GM23338 (cell line): Measurements from ENCODE around the gene GALNT14. TPM values are rescaled to one million over a fixed set of nuclear protein-coding genes. Genes with fewer than 3 reads are reported as not detected.
A peak's percentile ranks its signal among the peaks of the same experiment; 100 is the strongest.

Experiments used
- ATAC-seq: fragments of 200-7000 bp; cut with Tn5 transposase; 3 replicates; pipeline ENCODE4 v1.9.1; 2020
- DNase-seq: peaks from one replicate; pipeline ENCODE4 v3.0.0-alpha.2; 2015; ENCODE audit warnings: low spot score
- H2AFZ ChIP-seq: fragments of 200-600 bp; sonication (generic); 2 replicates; pipeline ENCODE4 v1.8.0; 2016; ENCODE audit warnings: antibody characterized with exemption, mild to moderate bottlenecking, moderate library complexity
- H3F3A ChIP-seq: fragments of 200-600 bp; sonication (generic); replicated peaks from 2 replicates; pipeline ENCODE4 v1.8.0; 2017; ENCODE audit warnings: antibody characterized with exemption, mixed run types, low read depth
- H3K27ac ChIP-seq: fragments of 200-600 bp; sonication (generic); 2 replicates; pipeline ENCODE4 v1.6.1; 2016; ENCODE audit warnings: low read depth
- H3K27me3 ChIP-seq: fragments of 200-600 bp; sonication (generic); 2 replicates; pipeline ENCODE4 v1.8.0; 2016; ENCODE audit warnings: mild to moderate bottlenecking, mixed run types, moderate library complexity; ENCODE audit not compliant: insufficient read depth
- H3K36me3 ChIP-seq: fragments of 200-600 bp; sonication (generic); 2 replicates; pipeline ENCODE4 v1.8.0; 2016; ENCODE audit warnings: mild to moderate bottlenecking; ENCODE audit not compliant: insufficient read depth
- H3K4me1 ChIP-seq: fragments of 200-600 bp; sonication (generic); 2 replicates; pipeline ENCODE4 v1.8.0; 2016; ENCODE audit warnings: mild to moderate bottlenecking, moderate library complexity; ENCODE audit not compliant: insufficient read depth
- H3K4me2 ChIP-seq: fragments of 200-600 bp; sonication (generic); 2 replicates; pipeline ENCODE4 v1.7.1; 2017; ENCODE audit warnings: mixed run types
- H3K4me3 ChIP-seq: fragments of 200-600 bp; sonication (generic); 2 replicates; pipeline ENCODE4 v1.6.1; 2016; ENCODE audit warnings: mixed run types
- H3K79me2 ChIP-seq: fragments of 200-600 bp; sonication (generic); replicated peaks from 2 replicates; pipeline ENCODE4 v1.8.0; 2017; ENCODE audit warnings: mild to moderate bottlenecking; ENCODE audit not compliant: insufficient read depth
- H3K9me2 ChIP-seq: fragments of 200-600 bp; sonication (generic); 2 replicates; pipeline ENCODE4 v1.8.0; 2017; ENCODE audit not compliant: insufficient read depth
- H4K20me1 ChIP-seq: fragments of 200-600 bp; sonication (generic); replicated peaks from 2 replicates; pipeline ENCODE4 v1.8.0; 2017; ENCODE audit warnings: mild to moderate bottlenecking; ENCODE audit not compliant: insufficient read depth
- H3K27ac Mint-ChIP-seq: 2 replicates; pipeline ENCODE4 v1.8.0; 2020; ENCODE audit warnings: inconsistent platforms, mild to moderate bottlenecking, moderate library complexity, mixed read lengths
- H3K27me3 Mint-ChIP-seq: 3 replicates; pipeline ENCODE4 v1.8.0; 2022; ENCODE audit warnings: low read depth, mild to moderate bottlenecking, moderate library complexity, mixed read lengths, inconsistent platforms; ENCODE audit not compliant: insufficient read depth, poor library complexity
- H3K36me3 Mint-ChIP-seq: 3 replicates; pipeline ENCODE4 v1.8.0; 2021; ENCODE audit warnings: low read depth, mild to moderate bottlenecking, inconsistent platforms, moderate library complexity, mixed read lengths
- H3K4me1 Mint-ChIP-seq: 3 replicates; pipeline ENCODE4 v1.8.0; 2020; ENCODE audit warnings: mild to moderate bottlenecking, inconsistent platforms, mixed read lengths
- H3K4me3 Mint-ChIP-seq: 3 replicates; pipeline ENCODE4 v1.8.0; 2021; ENCODE audit warnings: moderate library complexity, mild to moderate bottlenecking, inconsistent platforms, mixed read lengths
- H3K9me3 Mint-ChIP-seq: 3 replicates; pipeline ENCODE4 v1.8.0; 2020; ENCODE audit warnings: moderate library complexity, mild to moderate bottlenecking, inconsistent platforms, mixed read lengths
- CREB1 ChIP-seq: fragments of 250-450 bp; sonication (Bioruptor Pico); IDR thresholded peaks from 2 replicates; pipeline ENCODE4 v1.5.0; 2020; ENCODE audit warnings: low read depth, mild to moderate bottlenecking, moderate library complexity
- EZH2 ChIP-seq: fragments of 200-600 bp; sonication (generic); IDR thresholded peaks from one replicate; pipeline ENCODE4 v1.8.0; 2017; ENCODE audit warnings: antibody characterized with exemption, mild to moderate bottlenecking, low read depth; ENCODE audit not compliant: unreplicated experiment
- JUNB ChIP-seq: IDR thresholded peaks from one replicate; pipeline ENCODE4 v1.6.1; 2016; ENCODE audit warnings: antibody characterized with exemption; ENCODE audit not compliant: unreplicated experiment
- NANOG ChIP-seq: IDR thresholded peaks from 2 replicates; pipeline ENCODE4 v1.6.1; 2016; ENCODE audit warnings: antibody characterized with exemption, borderline replicate concordance
- ZNF331 ChIP-seq: fragments of 250-450 bp; sonication (Bioruptor Pico); IDR thresholded peaks from 2 replicates; pipeline ENCODE4 v1.5.0; 2020; ENCODE audit warnings: low read depth, mild to moderate bottlenecking, moderate library complexity
- polyA plus RNA-seq: library from polyadenylated mRNA; unstranded; fragments of >200 nt; fragmentation: Nextera tagmentation; extraction: Ambion mirVana; gene quantifications from 2 replicates; pipeline ENCODE4 v1.2.1, GENCODE V29; 2016
- total RNA-seq: library from RNA; depleted of rRNA; stranded (reverse); fragments of >200 nt; shearing (Covaris generic); gene quantifications from 2 replicates; pipeline ENCODE4 v1.2.3, GENCODE V29; 2014
- TF ChIP-seq, protein P1 (sequence below), 2 experiments: fragments of 200-600 bp in 1 of 2; sonication (generic) in 1 of 2; conservative IDR thresholded peaks; 2 replicates each; pipeline versions ENCODE4 v1.5.1 to v1.6.1; 2016 to 2017; ENCODE audit warnings: antibody characterized with exemption in 2 of 2, low read depth in 2 of 2, mild to moderate bottlenecking in 2 of 2, moderate library complexity in 1 of 2
- TF ChIP-seq, protein P2 (sequence below): IDR thresholded peaks from 2 replicates; pipeline ENCODE4 v1.6.1; 2016; ENCODE audit warnings: antibody characterized with exemption
- TF ChIP-seq, protein P3 (sequence below): IDR thresholded peaks from one replicate; pipeline ENCODE4 v1.6.1; 2018; ENCODE audit warnings: antibody characterized with exemption; ENCODE audit not compliant: unreplicated experiment
- TF ChIP-seq, protein P4 (sequence below): fragments of 250-450 bp; sonication (Bioruptor Pico); IDR thresholded peaks from 2 replicates; pipeline ENCODE4 v1.5.0; 2020; ENCODE audit warnings: mild to moderate bottlenecking, moderate library complexity

Gene GALNT14
- total and polyA plus RNA-seq, 2 experiments from 2014 or later = 5.4 to 7.7 TPM

DNA sequence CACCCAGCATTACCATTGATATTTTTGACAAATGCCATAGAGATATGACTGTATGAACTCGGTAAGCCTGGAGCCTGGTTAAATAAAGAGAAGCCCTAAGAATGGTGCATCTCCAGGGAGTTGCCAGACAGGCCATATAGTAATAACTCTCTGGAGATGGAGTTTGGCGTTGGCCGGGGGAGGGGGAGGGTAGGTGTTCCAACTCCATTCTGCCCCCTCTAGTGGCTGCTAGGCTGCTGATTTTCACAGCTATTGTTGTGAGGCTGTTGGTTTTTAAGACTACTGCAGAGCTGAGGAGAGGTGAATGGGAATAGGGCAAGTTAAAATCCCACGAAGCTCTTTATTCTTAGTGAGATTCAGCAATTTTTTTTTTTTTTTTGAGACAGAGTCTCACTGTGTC lies 99.9 kb downstream of the GALNT14 start:
- Mint-ChIP-seq H3K9me3 (peaks cover 21% of the 10 kb centered on the region), H3K27ac (no peak overlapping the region), H3K4me1 (no peaks in the 10 kb centered on the region), H3K27me3 (peaks cover 2% of the 10 kb centered on the region), H3K36me3 (no peaks in the 10 kb centered on the region; the same call in 2 of the 3 replicates), H3K4me3 (no peak overlapping the region)
- Histone ChIP-seq H3K79me2 (no peaks in the 10 kb centered on the region), H3K4me2 (no peak overlapping the region), H3K27me3 (no peaks in the 10 kb centered on the region), H3K36me3 (no peaks in the 10 kb centered on the region), H3K27ac (no peak overlapping the region), H3K4me1 (peaks cover 14% of the 10 kb centered on the region; the same call in 1 of the 2 replicates), H3F3A (no peaks in the 10 kb centered on the region), H3K4me3 (no peak overlapping the region), H4K20me1 (no peaks in the 10 kb centered on the region), H2AFZ (no peak overlapping the region), H3K9me2 (peaks cover 10% of the 10 kb centered on the region; the same call in 1 of the 2 replicates)
- ATAC-seq (peak; percentile 83), DNase-seq (peak; percentile 90)
- TF ChIP-seq, protein P1, sequence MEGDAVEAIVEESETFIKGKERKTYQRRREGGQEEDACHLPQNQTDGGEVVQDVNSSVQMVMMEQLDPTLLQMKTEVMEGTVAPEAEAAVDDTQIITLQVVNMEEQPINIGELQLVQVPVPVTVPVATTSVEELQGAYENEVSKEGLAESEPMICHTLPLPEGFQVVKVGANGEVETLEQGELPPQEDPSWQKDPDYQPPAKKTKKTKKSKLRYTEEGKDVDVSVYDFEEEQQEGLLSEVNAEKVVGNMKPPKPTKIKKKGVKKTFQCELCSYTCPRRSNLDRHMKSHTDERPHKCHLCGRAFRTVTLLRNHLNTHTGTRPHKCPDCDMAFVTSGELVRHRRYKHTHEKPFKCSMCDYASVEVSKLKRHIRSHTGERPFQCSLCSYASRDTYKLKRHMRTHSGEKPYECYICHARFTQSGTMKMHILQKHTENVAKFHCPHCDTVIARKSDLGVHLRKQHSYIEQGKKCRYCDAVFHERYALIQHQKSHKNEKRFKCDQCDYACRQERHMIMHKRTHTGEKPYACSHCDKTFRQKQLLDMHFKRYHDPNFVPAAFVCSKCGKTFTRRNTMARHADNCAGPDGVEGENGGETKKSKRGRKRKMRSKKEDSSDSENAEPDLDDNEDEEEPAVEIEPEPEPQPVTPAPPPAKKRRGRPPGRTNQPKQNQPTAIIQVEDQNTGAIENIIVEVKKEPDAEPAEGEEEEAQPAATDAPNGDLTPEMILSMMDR (conservative IDR thresholded peaks at IDR 0.05; ENCODE audit: low read depth in 2 of 2) = peak; percentile 66 to 72
- TF ChIP-seq ZNF331 = no peak

DNA sequence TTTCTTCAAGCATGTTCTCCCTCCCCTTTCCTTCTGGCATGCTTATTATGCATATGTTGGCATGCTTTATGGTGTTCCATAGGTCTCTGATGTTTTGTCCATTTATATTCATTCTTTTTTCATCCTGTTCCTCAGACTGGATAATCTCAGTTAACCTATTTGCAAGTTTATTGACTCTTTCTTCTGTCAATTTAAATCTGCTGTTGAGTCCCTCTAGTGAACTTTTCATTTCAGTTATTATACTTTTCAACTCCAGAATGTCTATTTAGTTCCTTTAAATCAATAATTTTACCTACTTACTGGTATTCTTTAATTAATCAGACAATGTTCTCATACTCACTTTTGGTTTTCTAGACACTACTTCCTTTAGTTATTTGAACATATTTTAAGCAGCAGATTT lies 101.2 kb downstream of the GALNT14 start:
- H3K9me3 Mint-ChIP-seq = peaks cover 21% of the 10 kb centered on the region
- H3K4me3 Mint-ChIP-seq = no peak overlapping the region
- TF ChIP-seq EZH2 = no peak
- no peak for TF ChIP-seq ZNF331
- TF ChIP-seq NANOG = no peak
- TF ChIP-seq, protein P2, sequence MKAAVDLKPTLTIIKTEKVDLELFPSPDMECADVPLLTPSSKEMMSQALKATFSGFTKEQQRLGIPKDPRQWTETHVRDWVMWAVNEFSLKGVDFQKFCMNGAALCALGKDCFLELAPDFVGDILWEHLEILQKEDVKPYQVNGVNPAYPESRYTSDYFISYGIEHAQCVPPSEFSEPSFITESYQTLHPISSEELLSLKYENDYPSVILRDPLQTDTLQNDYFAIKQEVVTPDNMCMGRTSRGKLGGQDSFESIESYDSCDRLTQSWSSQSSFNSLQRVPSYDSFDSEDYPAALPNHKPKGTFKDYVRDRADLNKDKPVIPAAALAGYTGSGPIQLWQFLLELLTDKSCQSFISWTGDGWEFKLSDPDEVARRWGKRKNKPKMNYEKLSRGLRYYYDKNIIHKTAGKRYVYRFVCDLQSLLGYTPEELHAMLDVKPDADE = no peak
- no peak for TF ChIP-seq CREB1 (CRISPR knock-in tag)
- TF ChIP-seq JUNB = no peak
- TF ChIP-seq, protein P3, sequence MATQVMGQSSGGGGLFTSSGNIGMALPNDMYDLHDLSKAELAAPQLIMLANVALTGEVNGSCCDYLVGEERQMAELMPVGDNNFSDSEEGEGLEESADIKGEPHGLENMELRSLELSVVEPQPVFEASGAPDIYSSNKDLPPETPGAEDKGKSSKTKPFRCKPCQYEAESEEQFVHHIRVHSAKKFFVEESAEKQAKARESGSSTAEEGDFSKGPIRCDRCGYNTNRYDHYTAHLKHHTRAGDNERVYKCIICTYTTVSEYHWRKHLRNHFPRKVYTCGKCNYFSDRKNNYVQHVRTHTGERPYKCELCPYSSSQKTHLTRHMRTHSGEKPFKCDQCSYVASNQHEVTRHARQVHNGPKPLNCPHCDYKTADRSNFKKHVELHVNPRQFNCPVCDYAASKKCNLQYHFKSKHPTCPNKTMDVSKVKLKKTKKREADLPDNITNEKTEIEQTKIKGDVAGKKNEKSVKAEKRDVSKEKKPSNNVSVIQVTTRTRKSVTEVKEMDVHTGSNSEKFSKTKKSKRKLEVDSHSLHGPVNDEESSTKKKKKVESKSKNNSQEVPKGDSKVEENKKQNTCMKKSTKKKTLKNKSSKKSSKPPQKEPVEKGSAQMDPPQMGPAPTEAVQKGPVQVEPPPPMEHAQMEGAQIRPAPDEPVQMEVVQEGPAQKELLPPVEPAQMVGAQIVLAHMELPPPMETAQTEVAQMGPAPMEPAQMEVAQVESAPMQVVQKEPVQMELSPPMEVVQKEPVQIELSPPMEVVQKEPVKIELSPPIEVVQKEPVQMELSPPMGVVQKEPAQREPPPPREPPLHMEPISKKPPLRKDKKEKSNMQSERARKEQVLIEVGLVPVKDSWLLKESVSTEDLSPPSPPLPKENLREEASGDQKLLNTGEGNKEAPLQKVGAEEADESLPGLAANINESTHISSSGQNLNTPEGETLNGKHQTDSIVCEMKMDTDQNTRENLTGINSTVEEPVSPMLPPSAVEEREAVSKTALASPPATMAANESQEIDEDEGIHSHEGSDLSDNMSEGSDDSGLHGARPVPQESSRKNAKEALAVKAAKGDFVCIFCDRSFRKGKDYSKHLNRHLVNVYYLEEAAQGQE = no peak
- TF ChIP-seq, protein P4, sequence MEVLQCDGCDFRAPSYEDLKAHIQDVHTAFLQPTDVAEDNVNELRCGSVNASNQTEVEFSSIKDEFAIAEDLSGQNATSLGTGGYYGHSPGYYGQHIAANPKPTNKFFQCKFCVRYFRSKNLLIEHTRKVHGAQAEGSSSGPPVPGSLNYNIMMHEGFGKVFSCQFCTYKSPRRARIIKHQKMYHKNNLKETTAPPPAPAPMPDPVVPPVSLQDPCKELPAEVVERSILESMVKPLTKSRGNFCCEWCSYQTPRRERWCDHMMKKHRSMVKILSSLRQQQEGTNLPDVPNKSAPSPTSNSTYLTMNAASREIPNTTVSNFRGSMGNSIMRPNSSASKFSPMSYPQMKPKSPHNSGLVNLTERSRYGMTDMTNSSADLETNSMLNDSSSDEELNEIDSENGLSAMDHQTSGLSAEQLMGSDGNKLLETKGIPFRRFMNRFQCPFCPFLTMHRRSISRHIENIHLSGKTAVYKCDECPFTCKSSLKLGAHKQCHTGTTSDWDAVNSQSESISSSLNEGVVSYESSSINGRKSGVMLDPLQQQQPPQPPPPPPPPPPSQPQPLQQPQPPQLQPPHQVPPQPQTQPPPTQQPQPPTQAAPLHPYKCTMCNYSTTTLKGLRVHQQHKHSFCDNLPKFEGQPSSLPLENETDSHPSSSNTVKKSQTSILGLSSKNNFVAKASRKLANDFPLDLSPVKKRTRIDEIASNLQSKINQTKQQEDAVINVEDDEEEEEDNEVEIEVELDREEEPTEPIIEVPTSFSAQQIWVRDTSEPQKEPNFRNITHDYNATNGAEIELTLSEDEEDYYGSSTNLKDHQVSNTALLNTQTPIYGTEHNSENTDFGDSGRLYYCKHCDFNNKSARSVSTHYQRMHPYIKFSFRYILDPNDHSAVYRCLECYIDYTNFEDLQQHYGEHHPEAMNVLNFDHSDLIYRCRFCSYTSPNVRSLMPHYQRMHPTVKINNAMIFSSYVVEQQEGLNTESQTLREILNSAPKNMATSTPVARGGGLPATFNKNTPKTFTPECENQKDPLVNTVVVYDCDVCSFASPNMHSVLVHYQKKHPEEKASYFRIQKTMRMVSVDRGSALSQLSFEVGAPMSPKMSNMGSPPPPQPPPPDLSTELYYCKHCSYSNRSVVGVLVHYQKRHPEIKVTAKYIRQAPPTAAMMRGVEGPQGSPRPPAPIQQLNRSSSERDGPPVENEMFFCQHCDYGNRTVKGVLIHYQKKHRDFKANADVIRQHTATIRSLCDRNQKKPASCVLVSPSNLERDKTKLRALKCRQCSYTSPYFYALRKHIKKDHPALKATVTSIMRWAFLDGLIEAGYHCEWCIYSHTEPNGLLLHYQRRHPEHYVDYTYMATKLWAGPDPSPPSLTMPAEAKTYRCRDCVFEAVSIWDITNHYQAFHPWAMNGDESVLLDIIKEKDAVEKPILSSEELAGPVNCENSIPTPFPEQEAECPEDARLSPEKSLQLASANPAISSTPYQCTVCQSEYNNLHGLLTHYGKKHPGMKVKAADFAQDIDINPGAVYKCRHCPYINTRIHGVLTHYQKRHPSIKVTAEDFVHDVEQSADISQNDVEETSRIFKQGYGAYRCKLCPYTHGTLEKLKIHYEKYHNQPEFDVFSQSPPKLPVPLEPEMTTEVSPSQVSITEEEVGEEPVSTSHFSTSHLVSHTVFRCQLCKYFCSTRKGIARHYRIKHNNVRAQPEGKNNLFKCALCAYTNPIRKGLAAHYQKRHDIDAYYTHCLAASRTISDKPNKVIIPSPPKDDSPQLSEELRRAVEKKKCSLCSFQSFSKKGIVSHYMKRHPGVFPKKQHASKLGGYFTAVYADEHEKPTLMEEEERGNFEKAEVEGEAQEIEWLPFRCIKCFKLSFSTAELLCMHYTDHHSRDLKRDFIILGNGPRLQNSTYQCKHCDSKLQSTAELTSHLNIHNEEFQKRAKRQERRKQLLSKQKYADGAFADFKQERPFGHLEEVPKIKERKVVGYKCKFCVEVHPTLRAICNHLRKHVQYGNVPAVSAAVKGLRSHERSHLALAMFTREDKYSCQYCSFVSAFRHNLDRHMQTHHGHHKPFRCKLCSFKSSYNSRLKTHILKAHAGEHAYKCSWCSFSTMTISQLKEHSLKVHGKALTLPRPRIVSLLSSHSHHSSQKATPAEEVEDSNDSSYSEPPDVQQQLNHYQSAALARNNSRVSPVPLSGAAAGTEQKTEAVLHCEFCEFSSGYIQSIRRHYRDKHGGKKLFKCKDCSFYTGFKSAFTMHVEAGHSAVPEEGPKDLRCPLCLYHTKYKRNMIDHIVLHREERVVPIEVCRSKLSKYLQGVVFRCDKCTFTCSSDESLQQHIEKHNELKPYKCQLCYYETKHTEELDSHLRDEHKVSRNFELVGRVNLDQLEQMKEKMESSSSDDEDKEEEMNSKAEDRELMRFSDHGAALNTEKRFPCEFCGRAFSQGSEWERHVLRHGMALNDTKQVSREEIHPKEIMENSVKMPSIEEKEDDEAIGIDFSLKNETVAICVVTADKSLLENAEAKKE = no peak

More for the DNA sequence above, 101.2 kb downstream of the GALNT14 start:
- no peaks in the 10 kb centered on the region for H3F3A ChIP-seq
- H3K79me2 ChIP-seq = no peaks in the 10 kb centered on the region
- ATAC-seq = no peak
- H2AFZ ChIP-seq = no peak overlapping the region
- H3K36me3 ChIP-seq = no peaks in the 10 kb centered on the region
- peaks cover 6% of the 10 kb centered on the region; the same call in 1 of the 2 replicates for H3K9me2 ChIP-seq
- no peaks in the 10 kb centered on the region; the same call in 2 of the 3 replicates for H3K36me3 Mint-ChIP-seq
- no peak overlapping the region for H3K27ac Mint-ChIP-seq
- H3K27me3 ChIP-seq = no peaks in the 10 kb centered on the region
- no peak overlapping the region for H3K4me2 ChIP-seq
- no peak overlapping the region for H3K27ac ChIP-seq
- H3K4me1 Mint-ChIP-seq = no peaks in the 10 kb centered on the region
- no peaks in the 10 kb centered on the region for H4K20me1 ChIP-seq
- no peak for DNase-seq
- H3K4me3 ChIP-seq = no peak overlapping the region
- peaks cover 6% of the 10 kb centered on the region; the same call in 1 of the 2 replicates for H3K4me1 ChIP-seq
- peaks cover 3% of the 10 kb centered on the region for H3K27me3 Mint-ChIP-seq
